HG03135 (cell line): ENCODE data around the gene TRIM8.
"Not testable (repeated sequence)": the region's sequence is repeated elsewhere in the genome, so short reads cannot be mapped to it uniquely, and the experiment has no call there.

Experiments
- ATAC-seq: cut with Tn5 transposase; IDR thresholded peaks from one replicate; pipeline ENCODE4 v1.9.1; 2021; ENCODE audit warnings: mild to moderate bottlenecking, moderate library complexity; ENCODE audit not compliant: unreplicated experiment

The TRIM8 gene

DNA sequence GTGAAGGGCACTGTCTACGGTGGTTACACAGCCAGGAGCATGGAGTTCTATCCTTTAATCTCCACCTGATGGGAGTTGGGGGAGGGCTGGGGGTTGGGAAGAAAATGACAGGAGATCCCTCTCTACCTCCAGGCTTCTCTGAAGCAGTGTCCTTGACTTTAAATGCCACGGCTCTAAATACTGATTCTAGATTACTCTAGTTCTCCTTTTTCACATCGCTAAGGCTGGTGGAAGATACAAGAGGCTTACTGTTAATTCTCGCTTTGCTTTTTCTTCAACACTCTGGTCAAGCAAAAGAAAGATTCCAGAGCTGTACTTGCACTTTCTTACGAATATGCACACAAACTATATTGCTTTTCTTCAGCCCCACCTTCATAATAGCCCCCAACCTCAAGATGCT is 39.5 kb downstream of the TRIM8 start:
- ATAC-seq: no peak

DNA sequence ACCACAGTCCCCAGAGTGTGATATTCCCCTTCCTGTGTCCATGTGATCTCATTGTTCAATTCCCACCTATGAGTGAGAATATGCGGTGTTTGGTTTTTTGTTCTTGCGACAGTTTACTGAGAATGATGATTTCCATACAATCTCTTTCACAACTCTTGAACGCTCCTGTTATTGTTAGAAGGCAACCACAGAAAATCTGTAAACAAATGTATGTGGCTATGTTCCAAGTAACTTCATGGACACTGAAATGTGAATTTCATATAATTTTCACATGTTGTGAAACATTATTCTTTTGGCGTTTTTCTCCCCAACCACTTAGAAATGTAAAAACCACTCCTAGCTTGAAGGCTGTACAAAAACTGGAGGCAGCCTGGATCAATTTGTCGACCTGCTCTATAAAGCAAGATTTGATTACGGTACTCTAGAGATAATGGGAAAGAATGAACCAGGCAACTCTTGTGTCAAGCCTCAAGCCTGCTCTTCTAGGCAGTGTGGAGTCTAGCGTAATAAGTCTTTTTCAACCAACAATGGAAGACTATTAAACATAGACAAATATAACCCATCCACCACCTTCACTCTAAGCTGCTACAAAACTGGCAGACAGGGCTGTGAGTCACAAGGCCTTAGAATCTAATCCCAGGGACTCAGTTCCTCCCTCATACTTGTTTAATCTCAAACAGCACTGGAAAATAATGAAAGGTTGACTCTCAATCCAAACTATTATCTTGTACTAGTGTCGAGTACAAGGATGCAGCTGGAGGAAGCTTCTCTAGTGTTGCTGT is 47.2 kb downstream of the TRIM8 start:
- no peak for ATAC-seq

DNA sequence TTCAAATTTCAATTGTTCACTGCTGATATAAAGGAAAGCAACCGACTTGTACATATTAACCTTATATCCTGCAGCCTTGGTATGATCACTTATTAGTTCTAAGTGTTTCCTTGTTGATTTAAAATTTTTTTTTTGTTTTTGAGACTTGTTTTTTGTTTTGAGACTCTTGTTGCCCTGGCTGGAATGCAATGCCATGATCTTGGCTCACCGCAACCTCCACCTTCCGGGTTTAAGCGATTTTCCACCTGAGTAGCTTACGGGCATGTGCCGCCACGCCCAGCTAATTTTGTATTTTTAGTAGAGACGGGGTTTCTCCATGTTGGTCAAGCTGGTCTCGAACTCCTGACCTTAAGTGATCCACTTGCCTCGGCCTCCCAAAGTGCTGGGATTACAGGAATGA is 51.1 kb downstream of the TRIM8 start:
- not testable (repeated sequence) for ATAC-seq

DNA sequence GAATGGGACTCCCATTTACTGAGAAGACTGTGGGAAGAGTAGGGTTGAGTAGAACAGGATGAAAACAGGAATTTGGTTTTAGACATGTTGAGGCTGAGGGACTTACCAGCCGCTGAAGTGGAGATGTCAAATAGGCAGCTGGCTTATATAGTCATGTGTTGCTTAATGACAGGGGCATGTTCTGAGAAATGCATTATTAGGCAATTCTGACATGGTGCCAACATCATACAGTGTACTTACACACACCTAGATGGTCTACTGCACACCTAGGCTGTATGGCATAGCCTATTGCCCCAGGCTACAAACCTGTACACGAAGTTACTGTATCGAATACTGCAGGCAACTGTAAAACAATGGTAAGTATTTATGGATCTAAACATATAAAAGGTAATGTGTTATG is 52.5 kb downstream of the TRIM8 start:
- ATAC-seq: no peak

DNA sequence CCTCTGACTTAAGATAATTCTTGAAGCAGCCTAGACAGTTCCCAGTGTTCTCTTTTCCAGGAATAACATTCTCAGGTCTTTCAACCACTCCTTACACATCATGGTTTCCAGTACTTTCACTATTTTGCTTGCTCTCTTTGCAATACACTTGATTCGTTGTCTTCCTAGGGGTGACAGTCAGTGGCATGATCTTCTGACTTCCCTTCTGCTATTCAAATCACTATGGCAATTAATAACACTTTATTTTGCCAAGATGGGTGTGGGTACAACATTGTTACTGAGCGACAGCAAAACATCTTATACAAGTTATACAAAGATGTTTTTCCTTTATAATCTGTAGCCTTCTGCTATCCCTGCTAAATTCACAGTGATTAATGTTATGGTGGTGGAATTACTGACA is 54.6 kb downstream of the TRIM8 start:
- ATAC-seq: no peak

DNA sequence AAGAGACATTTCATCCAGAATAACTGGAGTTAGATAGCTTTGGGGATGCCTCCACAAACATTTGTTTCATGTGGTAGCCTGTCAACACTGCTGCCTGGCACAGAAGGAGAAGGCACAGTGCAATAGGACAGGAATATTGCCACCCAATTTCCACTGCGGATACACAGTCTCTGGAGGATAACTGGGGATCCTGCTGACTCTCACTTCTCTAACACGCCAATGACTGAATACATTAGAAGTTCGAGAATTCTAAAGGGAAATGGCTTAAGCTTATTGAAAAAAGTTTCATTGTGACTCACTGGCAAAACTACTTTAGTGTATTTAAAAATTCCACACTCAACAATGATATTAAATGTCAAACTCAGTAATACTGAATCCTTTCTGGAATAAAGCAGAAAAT is 57.0 kb downstream of the TRIM8 start:
- no peak for ATAC-seq

DNA sequence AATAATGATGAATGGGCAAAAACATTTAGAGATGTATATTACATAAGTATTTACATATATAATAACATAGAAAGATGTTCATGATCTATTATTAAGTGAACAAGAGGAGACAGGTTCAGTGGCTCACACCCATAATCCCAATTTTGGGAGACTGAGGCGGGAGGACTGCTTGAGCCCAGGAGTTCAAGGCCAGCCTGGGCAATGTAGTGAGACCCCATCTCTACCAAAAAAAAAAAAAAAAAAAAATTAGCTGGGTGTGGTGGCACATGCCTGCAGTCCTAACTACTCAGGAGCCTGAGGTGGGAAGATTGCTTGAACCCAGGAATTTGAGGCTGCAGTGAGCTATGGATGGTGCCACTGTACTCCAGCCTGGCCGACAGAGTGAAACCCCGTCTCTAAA is 57.5 kb downstream of the TRIM8 start:
- no peak for ATAC-seq

DNA sequence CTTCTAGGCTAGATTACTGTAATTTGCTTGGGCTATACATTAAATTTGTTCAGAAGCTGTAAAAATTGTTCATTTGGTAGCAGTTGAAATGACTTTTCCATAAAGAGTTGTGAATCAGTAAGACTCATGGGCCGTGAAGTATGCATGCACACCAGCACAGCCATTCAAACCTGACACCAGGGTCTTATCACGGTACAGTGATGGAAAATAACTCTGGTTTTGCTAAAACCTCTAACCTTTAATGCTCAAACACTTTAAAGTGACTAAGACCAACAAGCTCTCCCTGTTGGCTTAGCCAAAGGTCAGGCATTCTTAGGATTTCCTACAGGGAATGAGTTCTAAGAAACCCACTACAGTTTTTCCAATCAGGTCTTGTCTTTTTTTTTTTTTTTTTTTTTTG is 58.5 kb downstream of the TRIM8 start:
- ATAC-seq: no peak

DNA sequence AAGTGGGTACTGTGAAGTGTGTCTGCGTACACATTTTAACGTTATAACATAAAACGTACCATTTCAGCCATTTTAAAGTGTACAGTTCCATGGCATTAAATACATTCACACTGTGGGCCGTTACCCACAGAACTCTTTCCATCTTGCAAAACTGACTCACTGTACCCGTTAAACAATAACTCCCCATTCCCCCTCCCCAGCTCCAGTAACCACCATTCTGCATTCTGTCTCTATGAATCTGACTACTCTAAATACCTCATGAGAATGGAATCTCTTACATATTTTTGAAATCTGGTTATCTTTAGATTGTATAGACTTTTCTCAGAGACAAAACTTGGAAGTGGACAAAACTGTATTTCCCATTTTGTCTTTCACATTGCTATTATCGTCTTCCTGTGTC is 60.6 kb downstream of the TRIM8 start:
- no peak for ATAC-seq

DNA sequence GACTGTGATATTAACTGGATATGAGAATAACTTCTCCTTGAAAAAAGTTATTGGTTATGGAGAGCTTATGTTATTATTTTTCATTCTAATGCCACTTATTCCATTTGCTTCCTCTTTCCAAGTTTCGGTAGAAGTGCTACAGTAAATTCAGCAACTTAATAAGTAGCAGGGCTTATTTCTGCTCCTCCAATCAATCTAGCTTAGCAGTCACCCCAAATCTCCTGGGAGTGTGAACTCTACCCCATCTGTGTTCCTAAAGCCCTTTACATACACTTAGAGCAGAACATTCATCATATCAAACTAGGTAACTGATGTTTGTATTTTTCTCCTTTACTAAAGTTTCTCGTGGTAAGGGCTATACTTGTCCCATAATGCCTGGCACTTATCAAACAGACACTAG is 61.3 kb downstream of the TRIM8 start:
- ATAC-seq: no peak
